ENCODE measurements around the gene MYO1B.

DNA sequence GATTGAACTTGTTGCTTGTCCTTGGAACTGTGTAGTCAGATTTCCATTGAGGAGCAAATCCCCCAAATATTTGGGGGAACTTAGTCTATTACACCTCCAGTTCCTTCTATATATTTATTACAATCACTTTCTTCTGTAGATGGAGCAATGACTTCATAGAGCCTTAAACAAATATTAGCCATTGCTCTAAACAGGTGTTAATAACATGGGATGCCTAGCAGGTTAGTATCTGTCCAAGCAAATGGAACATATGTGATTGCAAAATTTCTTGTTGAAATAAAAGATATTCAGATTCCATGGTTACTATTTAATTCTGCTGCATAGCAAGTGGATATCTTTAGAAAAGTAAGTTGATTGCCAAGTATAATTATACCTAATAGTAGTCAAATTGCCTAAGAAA is 225.1 kb downstream of the MYO1B start:
- TF ChIP-seq EZH2 (IDR thresholded peaks at IDR 0.05; ENCODE audit: insufficient read depth, poor library complexity, severe bottlenecking) (no peak), EZH2phosphoT487 (IDR thresholded peaks at IDR 0.05; ENCODE audit: insufficient read depth, low read depth) (no peak)

Measured in GM23248 (cell line).